ENCODE data around the gene TNMD. TPM values are rescaled to one million over a fixed set of nuclear protein-coding genes. Genes with fewer than 3 reads are reported as not detected.

TNMD gene
- total RNA-seq, 4 donors from 2014 or later = 0.68 to 1.1 TPM; not detected in 2

- H3K27ac ChIP-seq = no peak overlapping the region
- no peak for TF ChIP-seq EP300 (IDR thresholded peaks at IDR 0.05; ENCODE audit: low read depth)
- TF ChIP-seq POLR2A (IDR thresholded peaks at IDR 0.05) = no peak
- no peak for TF ChIP-seq POLR2AphosphoS5 (IDR thresholded peaks at IDR 0.05)
- TF ChIP-seq, protein P1, sequence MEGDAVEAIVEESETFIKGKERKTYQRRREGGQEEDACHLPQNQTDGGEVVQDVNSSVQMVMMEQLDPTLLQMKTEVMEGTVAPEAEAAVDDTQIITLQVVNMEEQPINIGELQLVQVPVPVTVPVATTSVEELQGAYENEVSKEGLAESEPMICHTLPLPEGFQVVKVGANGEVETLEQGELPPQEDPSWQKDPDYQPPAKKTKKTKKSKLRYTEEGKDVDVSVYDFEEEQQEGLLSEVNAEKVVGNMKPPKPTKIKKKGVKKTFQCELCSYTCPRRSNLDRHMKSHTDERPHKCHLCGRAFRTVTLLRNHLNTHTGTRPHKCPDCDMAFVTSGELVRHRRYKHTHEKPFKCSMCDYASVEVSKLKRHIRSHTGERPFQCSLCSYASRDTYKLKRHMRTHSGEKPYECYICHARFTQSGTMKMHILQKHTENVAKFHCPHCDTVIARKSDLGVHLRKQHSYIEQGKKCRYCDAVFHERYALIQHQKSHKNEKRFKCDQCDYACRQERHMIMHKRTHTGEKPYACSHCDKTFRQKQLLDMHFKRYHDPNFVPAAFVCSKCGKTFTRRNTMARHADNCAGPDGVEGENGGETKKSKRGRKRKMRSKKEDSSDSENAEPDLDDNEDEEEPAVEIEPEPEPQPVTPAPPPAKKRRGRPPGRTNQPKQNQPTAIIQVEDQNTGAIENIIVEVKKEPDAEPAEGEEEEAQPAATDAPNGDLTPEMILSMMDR (IDR thresholded peaks at IDR 0.05) = no peak
- no peaks in the 10 kb centered on the region for H3K4me1 ChIP-seq
- H3K9me3 ChIP-seq = no peaks in the 10 kb centered on the region
- WGBS, 2 donors (ENCODE audit: low coverage in 1 of 2) = 59 to 65% methylated on average over 3 to 5 of the region's 5 CpGs
- in situ Hi-C loops (cut with MboI; ENCODE audit: low pct_ligation_motif_present in 1 of 4, low pct_unique_long_range_greater_than_20kb in 1 of 4, low sequenced_read_pairs in 3 of 4) = no loop called here
- DNase-seq = no peak
- intact Hi-C loops (cut with DNase I; ENCODE audit: low total_unique reads) = no loop called here
- no peak overlapping the region for H3K4me3 ChIP-seq
- no peaks in the 10 kb centered on the region for H3K27me3 ChIP-seq
- H3K36me3 ChIP-seq = no peaks in the 10 kb centered on the region
Observed at GRCh38 chrX:100625985-100626491, 41.3 kb downstream of the TNMD start.

- H3K27me3 ChIP-seq = no peaks in the 10 kb centered on the region
- in situ Hi-C loops (cut with MboI; ENCODE audit: low pct_ligation_motif_present in 1 of 4, low pct_unique_long_range_greater_than_20kb in 1 of 4, low sequenced_read_pairs in 3 of 4) = no loop called here
- no peaks in the 10 kb centered on the region for H3K9me3 ChIP-seq
- H3K36me3 ChIP-seq = no peaks in the 10 kb centered on the region
- TF ChIP-seq, protein P1 (IDR thresholded peaks at IDR 0.05) = no peak
- no peak for TF ChIP-seq EP300 (IDR thresholded peaks at IDR 0.05; ENCODE audit: low read depth)
- TF ChIP-seq POLR2AphosphoS5 (IDR thresholded peaks at IDR 0.05) = no peak
- TF ChIP-seq POLR2A (IDR thresholded peaks at IDR 0.05) = no peak
- peak overlapping the region in 2 of 4 donors; percentile 35 to 64 for H3K4me3 ChIP-seq
- no peak for DNase-seq
- intact Hi-C loops (cut with DNase I; ENCODE audit: low total_unique reads) = no loop called here
- peaks cover 0 to 9% (median 2%) of the 10 kb centered on the region in 4 donors for H3K4me1 ChIP-seq
- 60% methylated on average over 5 of the region's 5 CpGs; no CpG with 5 or more reads in 1 of the 2 donors for WGBS, 2 donors (ENCODE audit: low coverage in 1 of 2)
- H3K27ac ChIP-seq = no peak overlapping the region
Observed at GRCh38 chrX:100635040-100635439, 50.3 kb downstream of the TNMD start.

GRCh38 chrX:100635989-100636320 lies 51.2 kb downstream of the TNMD start:
- Histone ChIP-seq H3K27me3 (no peaks in the 10 kb centered on the region), H3K9me3 (no peaks in the 10 kb centered on the region), H3K4me3 (peak overlapping the region; percentile 18 to 64 (median 46)), H3K4me1 (peaks cover 0 to 9% (median 2%) of the 10 kb centered on the region in 4 donors), H3K27ac (peak overlapping the region; percentile 38 to 85 (median 76)), H3K36me3 (no peaks in the 10 kb centered on the region)
- 46% methylated on average over 8 of the region's 8 CpGs; no CpG with 5 or more reads in 1 of the 2 donors for WGBS, 2 donors (ENCODE audit: low coverage in 1 of 2)
- DNase-seq = no peak
- TF ChIP-seq, protein P1 (IDR thresholded peaks at IDR 0.05) = no peak
- TF ChIP-seq POLR2AphosphoS5 (IDR thresholded peaks at IDR 0.05) = no peak
- no peak for TF ChIP-seq EP300 (IDR thresholded peaks at IDR 0.05; ENCODE audit: low read depth)
- TF ChIP-seq POLR2A (IDR thresholded peaks at IDR 0.05) = no peak
- in situ Hi-C loops (cut with MboI; ENCODE audit: low pct_ligation_motif_present in 1 of 4, low pct_unique_long_range_greater_than_20kb in 1 of 4, low sequenced_read_pairs in 3 of 4) = no loop called here
- intact Hi-C loops (cut with DNase I; ENCODE audit: low total_unique reads) = no loop called here

- peak within 1 kb of the TSS; percentile 18 to 64 (median 46) for H3K4me3 ChIP-seq
- peak; percentile 84 for DNase-seq
- peak within 1 kb of the TSS; percentile 38 to 85 (median 76) for H3K27ac ChIP-seq
- 53% methylated on average over 51 of the region's 51 CpGs; no CpG with 5 or more reads in 1 of the 2 donors for WGBS, 2 donors (ENCODE audit: low coverage in 1 of 2)
- peaks cover 0 to 9% (median 2%) of the 10 kb centered on the region in 4 donors for H3K4me1 ChIP-seq
- H3K9me3 ChIP-seq = no peaks in the 10 kb centered on the region
- no peaks in the 10 kb centered on the region for H3K27me3 ChIP-seq
- intact Hi-C loops (cut with DNase I; ENCODE audit: low total_unique reads) = no loop called here
- H3K36me3 ChIP-seq = no peaks in the 10 kb centered on the region
- in situ Hi-C loops (cut with MboI; ENCODE audit: low pct_ligation_motif_present in 1 of 4, low pct_unique_long_range_greater_than_20kb in 1 of 4, low sequenced_read_pairs in 3 of 4) = no loop called here
- TF ChIP-seq POLR2AphosphoS5 (IDR thresholded peaks at IDR 0.05) = peak; percentile 12 to 22 (median 22)
- peak; percentile 33 for TF ChIP-seq POLR2A (IDR thresholded peaks at IDR 0.05)
- TF ChIP-seq, protein P1 (IDR thresholded peaks at IDR 0.05) = peak; percentile 34 to 51 (median 43)
- TF ChIP-seq EP300 (IDR thresholded peaks at IDR 0.05; ENCODE audit: low read depth) = no peak
Observed at GRCh38 chrX:100636321-100636991, 51.7 kb downstream of the TNMD start, which contains the start of gene TSPAN6. Gene TSPAN6, minus strand, starts transcription at chrX:100636806. Its CDS starts 112 bp downstream, at chrX:100636694.
